Liver (tissue), 9 donors: ENCODE measurements around the gene TNFRSF6B. TPM values are rescaled to one million over a fixed set of nuclear protein-coding genes. Genes with fewer than 3 reads are reported as not detected.

Source experiments
- DNase-seq: peaks from one replicate; pipeline ENCODE4 v3.0.0-alpha.2; 2017; ENCODE audit warnings: low spot score
- H3K27ac ChIP-seq, 2 donors: one replicate each; pipeline ENCODE4 v1.7.0; 2013; ENCODE audit warnings: inconsistent platforms in 2 of 2, low read length in 2 of 2, control low read depth in 1 of 2, low read depth in 1 of 2, mild to moderate bottlenecking in 1 of 2
- H3K27me3 ChIP-seq, 4 donors: one replicate each; pipeline versions ENCODE4 v1.6.1 to v1.7.0; 2013; ENCODE audit warnings: low read length in 3 of 4, inconsistent platforms in 1 of 4, mild to moderate bottlenecking in 1 of 4, moderate library complexity in 1 of 4; ENCODE audit not compliant: control insufficient read depth in 4 of 4, insufficient read depth in 4 of 4
- H3K36me3 ChIP-seq, 4 donors: one replicate each; pipeline versions ENCODE4 v1.6.1 to v1.7.0; 2013; ENCODE audit warnings: low read length in 3 of 4, mild to moderate bottlenecking in 3 of 4, low read depth in 1 of 4, moderate library complexity in 1 of 4; ENCODE audit not compliant: control insufficient read depth in 4 of 4, insufficient read depth in 3 of 4
- H3K4me1 ChIP-seq, 4 donors: one replicate each; pipeline versions ENCODE4 v1.6.1 to v1.7.0; 2013; ENCODE audit warnings: low read length in 3 of 4, mild to moderate bottlenecking in 3 of 4, moderate library complexity in 1 of 4; ENCODE audit not compliant: control insufficient read depth in 4 of 4, insufficient read depth in 4 of 4
- H3K4me3 ChIP-seq, 3 donors: one replicate each; pipeline versions ENCODE4 v1.6.1 to v1.7.0; 2013; ENCODE audit warnings: low read length in 3 of 3, control low read depth in 1 of 3, low read depth in 1 of 3, mild to moderate bottlenecking in 1 of 3
- H3K9ac ChIP-seq, 2 donors: one replicate each; pipeline ENCODE4 v1.7.0; 2013; ENCODE audit warnings: low read length in 2 of 2, mild to moderate bottlenecking in 2 of 2, moderate library complexity in 2 of 2, control low read depth in 1 of 2, low read depth in 1 of 2
- H3K9me3 ChIP-seq, 4 donors: one replicate each; pipeline versions ENCODE4 v1.6.1 to v1.7.0; 2013; ENCODE audit warnings: low read length in 3 of 4; ENCODE audit not compliant: control insufficient read depth in 4 of 4
- ATF3 ChIP-seq: IDR thresholded peaks from 2 replicates; pipeline ENCODE4 v1.6.1; 2016; ENCODE audit warnings: antibody characterized with exemption
- CTCF ChIP-seq: fragments of 150-350 bp; IDR thresholded peaks from 2 replicates; pipeline ENCODE4 v1.5.1; 2017; ENCODE audit warnings: improper control_type of control experiment, low read depth, low read length; ENCODE audit not compliant: missing input control
- FOXA2 ChIP-seq: IDR thresholded peaks from 2 replicates; pipeline ENCODE4 v1.6.1; 2016; ENCODE audit warnings: antibody characterized with exemption
- JUND ChIP-seq, 2 donors: IDR thresholded peaks; 2 replicates each; pipeline ENCODE4 v1.6.1; 2016; ENCODE audit warnings: antibody characterized with exemption in 2 of 2
- RAD21 ChIP-seq, 2 donors: IDR thresholded peaks; 2 replicates each; pipeline ENCODE4 v1.6.1; 2016; ENCODE audit warnings: antibody characterized with exemption in 2 of 2, mild to moderate bottlenecking in 2 of 2
- REST ChIP-seq: IDR thresholded peaks from 2 replicates; pipeline ENCODE4 v1.6.1; 2016; ENCODE audit warnings: antibody characterized with exemption, mild to moderate bottlenecking
- RXRA ChIP-seq, 2 donors: IDR thresholded peaks; 2 replicates each; pipeline ENCODE4 v1.6.1; 2017 to 2018; ENCODE audit warnings: antibody characterized with exemption in 2 of 2, mild to moderate bottlenecking in 1 of 2
- SP1 ChIP-seq: IDR thresholded peaks from 2 replicates; pipeline ENCODE4 v1.6.1; 2018; ENCODE audit warnings: antibody characterized with exemption, mild to moderate bottlenecking
- TAF1 ChIP-seq: conservative IDR thresholded peaks from 2 replicates; pipeline ENCODE4 v1.6.1; 2016; ENCODE audit warnings: antibody characterized with exemption, mild to moderate bottlenecking
- WGBS: extraction: QIAGEN DNeasy Blood & Tissue Kit; methylation state at CpG from one replicate; pipeline ENCODE4 v1.1.7; 2013; 5-methylcytosine and 5-hydroxymethylcytosine counted together
- polyA plus RNA-seq, 2 donors: library from polyadenylated mRNA; stranded (reverse) in 1 of 2; unstranded in 1 of 2; fragments of 200-250 nt in 1 of 2; fragments of >200 nt in 1 of 2; fragmentation: Nextera tagmentation in 1 of 2; extraction: Ambion mirVana in 1 of 2; gene quantifications; one replicate each; pipeline versions ENCODE4 v1.2.1 to v1.2.3, GENCODE V29; 2013 to 2015
- total RNA-seq, 2 donors: library from RNA; depleted of rRNA; stranded (reverse); fragments of >200 nt; gene quantifications; one replicate each; pipeline ENCODE4 v1.2.3, GENCODE V29; 2014
- donor health status: healthy.
- donor health status: healthy.
- donor health status: healthy.
- donor health status: healthy.
- donor health status: healthy.

The TNFRSF6B gene
- total and polyA plus RNA-seq, 4 donors: 0.09 to 0.73 TPM; not detected in 2

GRCh38 chr20:63656451-63656850 is 40.0 kb upstream of the TNFRSF6B start:
- TF ChIP-seq ATF3 (no peak), SP1 (no peak)
- Histone ChIP-seq H3K4me3 (no peak overlapping the region), H3K27me3 (peaks cover 0 to 4% (median 0%) of the 10 kb centered on the region in 4 donors), H3K27ac (no peak overlapping the region), H3K9me3 (no peaks in the 10 kb centered on the region), H3K36me3 (peaks cover 0 to 7% (median 2%) of the 10 kb centered on the region in 4 donors), H3K9ac (no peak overlapping the region), H3K4me1 (peaks cover 14 to 36% (median 18%) of the 10 kb centered on the region in 4 donors)
- 92% methylated on average over 3 of the region's 3 CpGs for WGBS
- DNase-seq: no peak

- peak overlapping the region; percentile 53 to 88 (median 63) for H3K4me3 ChIP-seq
- no peak for DNase-seq
- TF ChIP-seq REST (no peak), CTCF (no peak), ATF3 (no peak), RAD21 (IDR thresholded peaks at IDR 0.05) (no peak), TAF1 (no peak), RXRA (IDR thresholded peaks at IDR 0.05) (no peak), FOXA2 (no peak), JUND (IDR thresholded peaks at IDR 0.05) (no peak)
- H3K36me3 ChIP-seq: peaks cover 0 to 9% (median 3%) of the 10 kb centered on the region in 4 donors
- WGBS: 64% methylated on average over 31 of the region's 31 CpGs
- H3K9ac ChIP-seq: peak overlapping the region in 1 of 2 donors; percentile 61
- H3K27me3 ChIP-seq: peaks cover 0 to 4% (median 0%) of the 10 kb centered on the region in 4 donors
- no peaks in the 10 kb centered on the region for H3K9me3 ChIP-seq
- H3K4me1 ChIP-seq: peaks cover 10 to 31% (median 17%) of the 10 kb centered on the region in 4 donors
- peak overlapping the region; percentile 88 to 90 for H3K27ac ChIP-seq
Measured at GRCh38 chr20:63657260-63657936, 39.1 kb upstream of the TNFRSF6B start.
